Psoas muscle (tissue), 8 donors: ENCODE results near the gene EIF3L. TPM values are rescaled to one million over a fixed set of nuclear protein-coding genes. Genes with fewer than 3 reads are reported as not detected.

ENCODE experiments used
- ATAC-seq, 4 donors: fragments of 200-7000 bp; cut with Tn5 transposase; one replicate each; pipeline ENCODE4 v1.9.1; 2020; ENCODE audit warnings: moderate library complexity in 3 of 4, mild to moderate bottlenecking in 2 of 4
- DNase-seq, 2 donors: peaks; one replicate each; pipeline ENCODE4 v3.0.0-alpha.2; 2020
- H3K27ac ChIP-seq: fragments of 200-600 bp; one replicate; pipeline ENCODE4 v1.8.0; 2022
- H3K27me3 ChIP-seq, 3 donors: fragments of 200-600 bp in 1 of 3; one replicate each; pipeline versions ENCODE4 v1.6.1 to v1.8.0; 2013 to 2022; ENCODE audit warnings: low read length in 2 of 3, mild to moderate bottlenecking in 2 of 3, moderate library complexity in 1 of 3; ENCODE audit not compliant: insufficient read depth in 3 of 3
- H3K36me3 ChIP-seq, 2 donors: fragments of 200-600 bp in 1 of 2; one replicate each; pipeline versions ENCODE4 v1.6.1 to v1.8.0; 2013 to 2022; ENCODE audit warnings: low read depth in 1 of 2, mild to moderate bottlenecking in 1 of 2, moderate library complexity in 1 of 2; ENCODE audit not compliant: insufficient read depth in 1 of 2
- H3K4me1 ChIP-seq: fragments of 200-600 bp; one replicate; pipeline ENCODE4 v1.8.0; 2022
- H3K4me3 ChIP-seq: fragments of 200-600 bp; one replicate; pipeline ENCODE4 v1.8.0; 2022; ENCODE audit warnings: mild to moderate bottlenecking
- H3K9me3 ChIP-seq: fragments of 200-600 bp; one replicate; pipeline ENCODE4 v1.8.0; 2022
- CTCF ChIP-seq: fragments of 200-600 bp; IDR thresholded peaks from one replicate; pipeline ENCODE4 v1.8.0; 2022; ENCODE audit warnings: antibody characterized with exemption
- WGBS, 3 donors: extraction: QIAGEN DNeasy Blood & Tissue Kit; methylation state at CpG; one replicate each; pipeline versions ENCODE4 v1.1.6 to v1.1.7; 2013; 5-methylcytosine and 5-hydroxymethylcytosine counted together
- intact Hi-C, 2 donors: fragments of 100-400 bp; cut with DNase I; formaldehyde crosslinking; loops; one replicate each; pipeline versions ENCODE4 v1.11.0 to v1.14.2; 2022
- polyA plus RNA-seq, 3 donors: library from polyadenylated mRNA; stranded (reverse); fragments of 200-250 nt; gene quantifications; one replicate each; pipeline ENCODE4 v1.2.3, GENCODE V29; 2013
- total RNA-seq, 4 donors: library from RNA; stranded (reverse); fragmentation: NEBNext Ultra II Directional in 2 of 4; extraction: Animal tissue kit (Norgen Biotek cat#: 25700) in 2 of 4; gene quantifications; one replicate each; pipeline versions ENCODE4 v1.2.1 to v1.2.4, GENCODE V29; 2021 to 2023
- donor health status: healthy with polysubstance abuse.
- donor health status: DM: no; HTN: no; CAD: no; lungs with moderate emphysema.
- donor health status: Bipolar disorder and iron deficiency.
- donor health status: healthy.
- donor health status: DM: yes; HTN: yes; CAD: no.
- donor health status: DM: no; HTN: no; CAD: no.
- donor health status: DM: no; HTN: no; CAD: no.
- donor health status: DM: yes; HTN: yes; CAD: no.

EIF3L gene
- total and polyA plus RNA-seq, 7 donors: 265 to 483 (median 369) TPM

GRCh38 chr22:37816543-37817180, 32.6 kb upstream of the EIF3L start:
- H3K4me1 ChIP-seq: peaks cover 13% of the 10 kb centered on the region
- no peak overlapping the region for H3K27ac ChIP-seq
- no peak for TF ChIP-seq CTCF
- H3K36me3 ChIP-seq: peaks cover 0 to 13% of the 10 kb centered on the region in 2 donors
- ATAC-seq (no peak), DNase-seq (no peak)
- no peak overlapping the region for H3K4me3 ChIP-seq
- H3K27me3 ChIP-seq: no peaks in the 10 kb centered on the region
- intact Hi-C loops: loop anchor here (1.0 to 10.0 kb wide), 4 partner anchors 47 to 151 kb away; no protein-coding TSS in a partner anchor
- H3K9me3 ChIP-seq: no peaks in the 10 kb centered on the region
- WGBS, 3 donors: 92 to 96% (median 92%) methylated on average over 23 of the region's 23 CpGs

DNA sequence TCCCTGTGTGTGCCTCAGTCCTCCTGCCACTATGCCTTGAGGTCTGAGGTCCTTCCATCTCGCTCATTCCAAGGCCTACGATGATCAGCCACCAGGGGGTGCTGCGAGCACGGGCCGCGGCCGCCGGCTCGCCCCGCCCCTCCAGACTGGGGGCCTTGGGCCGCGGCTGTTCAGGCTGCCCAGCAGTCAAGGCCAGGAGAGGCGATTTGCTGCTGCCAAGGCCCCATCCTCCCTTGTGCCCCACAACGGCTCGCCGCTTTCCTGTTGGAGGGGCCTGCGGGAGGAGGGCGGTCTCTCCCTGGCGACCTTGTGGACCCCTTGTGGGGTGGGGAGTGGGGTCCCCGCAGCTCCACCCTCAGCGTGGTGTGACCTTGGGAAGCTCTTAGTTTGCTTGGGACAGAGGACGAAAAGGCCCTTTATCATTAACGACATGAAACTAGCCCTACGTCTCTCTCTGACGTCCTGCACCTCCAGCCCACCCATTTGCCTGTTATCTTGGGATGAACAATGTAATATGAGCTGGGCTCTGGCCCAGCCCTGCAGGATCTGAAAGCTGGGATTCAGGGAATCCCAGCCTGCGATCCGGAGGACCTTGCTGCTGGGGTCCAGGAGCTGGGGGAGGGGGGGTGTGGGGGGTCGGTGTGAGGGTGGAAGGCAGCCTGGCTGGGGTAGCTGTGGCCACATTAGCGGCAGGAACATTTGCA, 31.4 kb upstream of the EIF3L start:
- Histone ChIP-seq H3K4me1 (peaks cover 13% of the 10 kb centered on the region), H3K9me3 (no peaks in the 10 kb centered on the region), H3K27ac (no peak overlapping the region), H3K36me3 (peaks cover 0 to 13% of the 10 kb centered on the region in 2 donors), H3K4me3 (peak overlapping the region; percentile 60), H3K27me3 (no peaks in the 10 kb centered on the region)
- peak; percentile 98 for TF ChIP-seq CTCF
- 1 to 3% (median 2%) methylated on average over 29 of the region's 29 CpGs for WGBS, 3 donors
- peak; percentile 90 to 97 (median 94) for ATAC-seq
- DNase-seq: peak; percentile 86 to 91
- intact Hi-C loops: loop anchor here (1.0 to 10.0 kb wide), 5 partner anchors 45 to 149 kb away; no protein-coding TSS in a partner anchor

- ATAC-seq (peak; percentile 33 to 70 (median 64)), DNase-seq (peak; percentile 65 to 77)
- H3K27ac ChIP-seq: no peak overlapping the region
- H3K36me3 ChIP-seq: peaks cover 0 to 13% of the 10 kb centered on the region in 2 donors
- peak; percentile 32 for TF ChIP-seq CTCF
- H3K9me3 ChIP-seq: no peaks in the 10 kb centered on the region
- WGBS, 3 donors: 3 to 7% (median 3%) methylated on average over 40 to 68 of the region's 68 CpGs
- intact Hi-C loops: loop anchor here (2.0 to 10.0 kb wide), 4 partner anchors 44 to 149 kb away; no protein-coding TSS in a partner anchor
- peak overlapping the region; percentile 60 for H3K4me3 ChIP-seq
- no peaks in the 10 kb centered on the region for H3K27me3 ChIP-seq
- peaks cover 13% of the 10 kb centered on the region for H3K4me1 ChIP-seq
These were observed 30.7 kb upstream of the EIF3L start for GRCh38 chr22:37818409-37819104.

GRCh38 chr22:37819105-37819433, 30.1 kb upstream of the EIF3L start:
- H3K27me3 ChIP-seq: no peaks in the 10 kb centered on the region
- WGBS, 3 donors: 31 to 47% (median 46%) methylated on average over 10 to 14 of the region's 14 CpGs
- H3K9me3 ChIP-seq: no peaks in the 10 kb centered on the region
- peaks cover 0 to 13% of the 10 kb centered on the region in 2 donors for H3K36me3 ChIP-seq
- no peak for ATAC-seq
- TF ChIP-seq CTCF: no peak
- intact Hi-C loops: loop anchor here (2.0 to 10.0 kb wide), 4 partner anchors 44 to 148 kb away; no protein-coding TSS in a partner anchor
- H3K27ac ChIP-seq: no peak overlapping the region
- H3K4me3 ChIP-seq: peak overlapping the region; percentile 60
- no peak for DNase-seq
- H3K4me1 ChIP-seq: peaks cover 13% of the 10 kb centered on the region
